Measurements from ENCODE around the gene CBFB. TPM values are rescaled to one million over a fixed set of nuclear protein-coding genes. Genes with fewer than 3 reads are reported as not detected.

Gene CBFB
- polyA plus RNA-seq, 1 donor from 2014 or later, result 32.6 TPM

- H3K9me3 ChIP-seq (ENCODE audit: low read length), result no peaks in the 10 kb centered on the region
- no peaks in the 10 kb centered on the region for H3K79me2 ChIP-seq (replicated peaks; ENCODE audit: insufficient read depth, low read length)
- H3K36me3 ChIP-seq (ENCODE audit: insufficient read depth, low read length), result no peaks in the 10 kb centered on the region
- H3K4me2 ChIP-seq (ENCODE audit: low read length), result no peak overlapping the region
- no peak overlapping the region for H2AFZ ChIP-seq (ENCODE audit: low read depth, low read length)
- no peaks in the 10 kb centered on the region for H3F3A ChIP-seq (ENCODE audit: insufficient read depth, low read length, poor library complexity, severe bottlenecking)
- H3K9me2 ChIP-seq (ENCODE audit: insufficient read depth, low read length), result no peaks in the 10 kb centered on the region
- H3K27me3 ChIP-seq (ENCODE audit: insufficient read depth, low read depth, low read length), result no peaks in the 10 kb centered on the region
- H3K4me3 ChIP-seq (ENCODE audit: low read length), result no peak overlapping the region
- TF ChIP-seq MXI1 (conservative IDR thresholded peaks at IDR 0.05; ENCODE audit: poor library complexity, severe bottlenecking) (no peak), POLR2AphosphoS5 (IDR thresholded peaks at IDR 0.05) (no peak)
- no peaks in the 10 kb centered on the region for H4K20me1 ChIP-seq (ENCODE audit: insufficient read depth)
- no peak overlapping the region for H3K27ac ChIP-seq (ENCODE audit: low read length)
- H3K9ac ChIP-seq (ENCODE audit: low read length), result no peak overlapping the region
Measured at GRCh38 chr16:67043420-67043819, 14.5 kb downstream of the CBFB start.

- TF ChIP-seq EZH2 (IDR thresholded peaks at IDR 0.05; ENCODE audit: borderline replicate concordance, insufficient read depth, low read length, poor library complexity, severe bottlenecking) (no peak), MXI1 (conservative IDR thresholded peaks at IDR 0.05; ENCODE audit: poor library complexity, severe bottlenecking) (no peak), REST (IDR thresholded peaks at IDR 0.05; ENCODE audit: borderline replicate concordance) (no peak), POLR2AphosphoS5 (IDR thresholded peaks at IDR 0.05) (no peak), RAD21 (conservative IDR thresholded peaks at IDR 0.05) (no peak), EP300 (conservative IDR thresholded peaks at IDR 0.05; ENCODE audit: poor library complexity, severe bottlenecking) (no peak), CTCF (IDR thresholded peaks at IDR 0.05; ENCODE audit: poor library complexity, severe bottlenecking) (no peak), TAF1 (IDR thresholded peaks at IDR 0.05; ENCODE audit: low read depth) (no peak), SMC3 (conservative IDR thresholded peaks at IDR 0.05; ENCODE audit: poor library complexity) (no peak)
- H2AFZ ChIP-seq (ENCODE audit: low read depth, low read length), result no peak overlapping the region
- no peaks in the 10 kb centered on the region for H3K36me3 ChIP-seq (ENCODE audit: insufficient read depth, low read length)
- no peak overlapping the region for H3K4me3 ChIP-seq (ENCODE audit: low read length)
- H3K4me2 ChIP-seq (ENCODE audit: low read length), result no peak overlapping the region
- H4K20me1 ChIP-seq (ENCODE audit: insufficient read depth), result no peaks in the 10 kb centered on the region
- no peak overlapping the region for H3K9ac ChIP-seq (ENCODE audit: low read length)
- no peaks in the 10 kb centered on the region for H3F3A ChIP-seq (ENCODE audit: insufficient read depth, low read length, poor library complexity, severe bottlenecking)
- no peaks in the 10 kb centered on the region for H3K27me3 ChIP-seq (ENCODE audit: insufficient read depth, low read depth, low read length)
- no peaks in the 10 kb centered on the region for H3K9me3 ChIP-seq (ENCODE audit: low read length)
- no peak overlapping the region for H3K27ac ChIP-seq (ENCODE audit: low read length)
- H3K9me2 ChIP-seq (ENCODE audit: insufficient read depth, low read length), result no peaks in the 10 kb centered on the region
- H3K79me2 ChIP-seq (replicated peaks; ENCODE audit: insufficient read depth, low read length), result no peaks in the 10 kb centered on the region
Measured at GRCh38 chr16:67050796-67051195, 21.8 kb downstream of the CBFB start.

- no peaks in the 10 kb centered on the region for H3K79me2 ChIP-seq (replicated peaks; ENCODE audit: insufficient read depth, low read length)
- no peaks in the 10 kb centered on the region for H3K9me2 ChIP-seq (ENCODE audit: insufficient read depth, low read length)
- no peak for TF ChIP-seq CTCF (IDR thresholded peaks at IDR 0.05; ENCODE audit: poor library complexity, severe bottlenecking)
- no peak for TF ChIP-seq RAD21 (conservative IDR thresholded peaks at IDR 0.05)
- no peak for TF ChIP-seq REST (IDR thresholded peaks at IDR 0.05; ENCODE audit: borderline replicate concordance)
- TF ChIP-seq SMC3 (conservative IDR thresholded peaks at IDR 0.05; ENCODE audit: poor library complexity), result no peak
- no peak for TF ChIP-seq EP300 (conservative IDR thresholded peaks at IDR 0.05; ENCODE audit: poor library complexity, severe bottlenecking)
- TF ChIP-seq TAF1 (IDR thresholded peaks at IDR 0.05; ENCODE audit: low read depth), result no peak
- no peak for TF ChIP-seq EZH2 (IDR thresholded peaks at IDR 0.05; ENCODE audit: borderline replicate concordance, insufficient read depth, low read length, poor library complexity, severe bottlenecking)
- TF ChIP-seq MXI1 (conservative IDR thresholded peaks at IDR 0.05; ENCODE audit: poor library complexity, severe bottlenecking), result no peak
- TF ChIP-seq POLR2AphosphoS5 (IDR thresholded peaks at IDR 0.05), result no peak
Measured at GRCh38 chr16:67052399-67052798, 23.4 kb downstream of the CBFB start.

More at GRCh38 chr16:67052399-67052798, 23.4 kb downstream of the CBFB start:
- H3K4me2 ChIP-seq (ENCODE audit: low read length), result no peak overlapping the region
- no peaks in the 10 kb centered on the region for H4K20me1 ChIP-seq (ENCODE audit: insufficient read depth)
- H3K4me3 ChIP-seq (ENCODE audit: low read length), result no peak overlapping the region
- no peak overlapping the region for H3K9ac ChIP-seq (ENCODE audit: low read length)
- no peaks in the 10 kb centered on the region for H3K36me3 ChIP-seq (ENCODE audit: insufficient read depth, low read length)
- H3K27me3 ChIP-seq (ENCODE audit: insufficient read depth, low read depth, low read length), result no peaks in the 10 kb centered on the region
- H3K27ac ChIP-seq (ENCODE audit: low read length), result no peak overlapping the region
- H3K9me3 ChIP-seq (ENCODE audit: low read length), result no peaks in the 10 kb centered on the region
- H3F3A ChIP-seq (ENCODE audit: insufficient read depth, low read length, poor library complexity, severe bottlenecking), result no peaks in the 10 kb centered on the region
- H2AFZ ChIP-seq (ENCODE audit: low read depth, low read length), result no peak overlapping the region
